Ectodermal cell (in vitro differentiated cells): ENCODE measurements around the gene RNLS.

ENCODE experiments used
- H3K27ac ChIP-seq: 2 replicates; pipeline ENCODE4 v1.7.0; 2013; ENCODE audit warnings: mild to moderate bottlenecking, low read depth, low read length; ENCODE audit not compliant: insufficient read depth, poor library complexity, severe bottlenecking
- H3K27me3 ChIP-seq: 2 replicates; pipeline ENCODE4 v1.7.0; 2013; ENCODE audit warnings: mild to moderate bottlenecking, low read length; ENCODE audit not compliant: insufficient read depth, control insufficient read depth, poor library complexity, severe bottlenecking
- H3K36me3 ChIP-seq: one replicate; pipeline ENCODE4 v1.7.0; 2013; ENCODE audit warnings: low read length; ENCODE audit not compliant: control insufficient read depth, insufficient read depth
- H3K4me1 ChIP-seq: one replicate; pipeline ENCODE4 v1.7.0; 2013; ENCODE audit warnings: low read length; ENCODE audit not compliant: control insufficient read depth, insufficient read depth
- H3K4me3 ChIP-seq: 2 replicates; pipeline ENCODE4 v1.7.0; 2013; ENCODE audit warnings: low read depth, low read length, control low read depth; ENCODE audit not compliant: insufficient read depth
- H3K9me3 ChIP-seq: 2 replicates; pipeline ENCODE4 v1.7.0; 2013; ENCODE audit warnings: mild to moderate bottlenecking, low read length, moderate library complexity; ENCODE audit not compliant: control insufficient read depth
- WGBS, 2 experiments: methylation state at CpG; one replicate each; pipeline ENCODE4 v1.1.7; 2013; ENCODE audit warnings: missing lambda C conversion rate in 2 of 2; 5-methylcytosine and 5-hydroxymethylcytosine counted together

The RNLS gene

GRCh38 chr10:88253622-88254021 lies 329.5 kb downstream of the RNLS start:
- H3K4me1 ChIP-seq, result no peaks in the 10 kb centered on the region
- H3K27ac ChIP-seq, result no peak overlapping the region
- no peaks in the 10 kb centered on the region for H3K9me3 ChIP-seq
- H3K27me3 ChIP-seq, result no peaks in the 10 kb centered on the region
- no peaks in the 10 kb centered on the region for H3K36me3 ChIP-seq
- H3K4me3 ChIP-seq, result no peak overlapping the region
- 74 to 92% methylated on average over 1 to 2 of the region's 2 CpGs for WGBS, 2 experiments

GRCh38 chr10:88253128-88253527 lies 330.0 kb downstream of the RNLS start:
- H3K36me3 ChIP-seq, result no peaks in the 10 kb centered on the region
- no peak overlapping the region for H3K27ac ChIP-seq
- no peaks in the 10 kb centered on the region for H3K9me3 ChIP-seq
- no peaks in the 10 kb centered on the region for H3K4me1 ChIP-seq
- no peaks in the 10 kb centered on the region for H3K27me3 ChIP-seq
- no peak overlapping the region for H3K4me3 ChIP-seq
- WGBS, 2 experiments, result 83 to 85% methylated on average over 3 of the region's 3 CpGs

- Histone ChIP-seq H3K4me3 (no peak overlapping the region), H3K36me3 (no peaks in the 10 kb centered on the region), H3K27me3 (no peaks in the 10 kb centered on the region), H3K27ac (no peak overlapping the region), H3K4me1 (peaks cover 5% of the 10 kb centered on the region), H3K9me3 (no peaks in the 10 kb centered on the region)
- 89 to 95% methylated on average over 2 of the region's 2 CpGs for WGBS, 2 experiments
These were observed 333.7 kb downstream of the RNLS start for GRCh38 chr10:88249450-88249849.

- no peaks in the 10 kb centered on the region for H3K27me3 ChIP-seq
- no peak overlapping the region for H3K27ac ChIP-seq
- no peaks in the 10 kb centered on the region for H3K9me3 ChIP-seq
- no peaks in the 10 kb centered on the region for H3K36me3 ChIP-seq
- H3K4me1 ChIP-seq, result peaks cover 5% of the 10 kb centered on the region
- 96 to 98% methylated on average over 4 of the region's 4 CpGs for WGBS, 2 experiments
- no peak overlapping the region for H3K4me3 ChIP-seq
These were observed 336.4 kb downstream of the RNLS start for GRCh38 chr10:88246675-88247074.

GRCh38 chr10:88245974-88246511 lies 337.1 kb downstream of the RNLS start:
- Histone ChIP-seq H3K4me1 (peaks cover 5% of the 10 kb centered on the region), H3K27me3 (no peaks in the 10 kb centered on the region), H3K4me3 (no peak overlapping the region), H3K36me3 (no peaks in the 10 kb centered on the region), H3K27ac (no peak overlapping the region), H3K9me3 (no peaks in the 10 kb centered on the region)
- WGBS, 2 experiments, result 93 to 94% methylated on average over 4 of the region's 4 CpGs

GRCh38 chr10:88244781-88245625 lies 338.1 kb downstream of the RNLS start:
- H3K9me3 ChIP-seq, result no peaks in the 10 kb centered on the region
- WGBS, 2 experiments, result 82 to 92% methylated on average over 9 of the region's 9 CpGs
- H3K27me3 ChIP-seq, result no peaks in the 10 kb centered on the region
- no peak overlapping the region for H3K4me3 ChIP-seq
- no peak overlapping the region for H3K27ac ChIP-seq
- no peaks in the 10 kb centered on the region for H3K36me3 ChIP-seq
- peaks cover 5% of the 10 kb centered on the region for H3K4me1 ChIP-seq

- WGBS, 2 experiments, result 86 to 93% methylated on average over 12 of the region's 12 CpGs
- H3K4me3 ChIP-seq, result no peak overlapping the region
- peaks cover 5% of the 10 kb centered on the region for H3K4me1 ChIP-seq
- no peaks in the 10 kb centered on the region for H3K9me3 ChIP-seq
- no peaks in the 10 kb centered on the region for H3K36me3 ChIP-seq
- no peaks in the 10 kb centered on the region for H3K27me3 ChIP-seq
- no peak overlapping the region for H3K27ac ChIP-seq
These were observed 339.0 kb downstream of the RNLS start for GRCh38 chr10:88243836-88244730.

GRCh38 chr10:88243202-88243744 lies 339.8 kb downstream of the RNLS start:
- Histone ChIP-seq H3K27me3 (no peaks in the 10 kb centered on the region), H3K4me3 (no peak overlapping the region), H3K27ac (no peak overlapping the region), H3K36me3 (no peaks in the 10 kb centered on the region), H3K9me3 (no peaks in the 10 kb centered on the region), H3K4me1 (peaks cover 5% of the 10 kb centered on the region)
- 93 to 97% methylated on average over 5 of the region's 5 CpGs for WGBS, 2 experiments

GRCh38 chr10:88241501-88241900 lies 341.6 kb downstream of the RNLS start:
- Histone ChIP-seq H3K27me3 (no peaks in the 10 kb centered on the region), H3K27ac (no peak overlapping the region), H3K9me3 (no peaks in the 10 kb centered on the region), H3K4me3 (no peak overlapping the region), H3K36me3 (no peaks in the 10 kb centered on the region), H3K4me1 (peaks cover 5% of the 10 kb centered on the region)
- WGBS, 2 experiments, result 84 to 86% methylated on average over 1 of the region's 1 CpG

- WGBS, 2 experiments, result 91 to 93% methylated on average over 2 of the region's 2 CpGs
- H3K27me3 ChIP-seq, result no peaks in the 10 kb centered on the region
- H3K4me1 ChIP-seq, result peaks cover 2% of the 10 kb centered on the region
These were observed 343.9 kb downstream of the RNLS start for GRCh38 chr10:88239212-88239611.

More at GRCh38 chr10:88239212-88239611, 343.9 kb downstream of the RNLS start:
- no peaks in the 10 kb centered on the region for H3K36me3 ChIP-seq
- H3K27ac ChIP-seq, result no peak overlapping the region
- no peaks in the 10 kb centered on the region for H3K9me3 ChIP-seq
- H3K4me3 ChIP-seq, result no peak overlapping the region
